BE2C (cell line): Measurements from ENCODE around the gene CADPS2.

Experiments used
- DNase-seq: peaks from one replicate; pipeline ENCODE4 v3.0.0-alpha.2; 2020
- H3K27me3 ChIP-seq: fragments of 250-450 bp; sonication (Bioruptor Pico); 2 replicates; pipeline ENCODE4 v1.5.1; 2020; ENCODE audit warnings: mild to moderate bottlenecking
- H3K36me3 ChIP-seq: fragments of 250-450 bp; sonication (Bioruptor Pico); 2 replicates; pipeline ENCODE4 v1.5.1; 2020; ENCODE audit warnings: mild to moderate bottlenecking
- H3K4me1 ChIP-seq: fragments of 250-450 bp; sonication (Bioruptor Pico); 2 replicates; pipeline ENCODE4 v1.5.1; 2020
- H3K4me3 ChIP-seq: 2 replicates; pipeline ENCODE4 v1.5.1; 2011; ENCODE audit warnings: low read depth, low read length
- H3K9me3 ChIP-seq: fragments of 250-450 bp; sonication (Bioruptor Pico); 2 replicates; pipeline ENCODE4 v1.5.1; 2020
- TF ChIP-seq, protein P1 (sequence below): IDR thresholded peaks from 2 replicates; pipeline ENCODE4 v1.5.1; 2012; ENCODE audit warnings: mild to moderate bottlenecking, low read depth, low read length

The CADPS2 gene

DNA sequence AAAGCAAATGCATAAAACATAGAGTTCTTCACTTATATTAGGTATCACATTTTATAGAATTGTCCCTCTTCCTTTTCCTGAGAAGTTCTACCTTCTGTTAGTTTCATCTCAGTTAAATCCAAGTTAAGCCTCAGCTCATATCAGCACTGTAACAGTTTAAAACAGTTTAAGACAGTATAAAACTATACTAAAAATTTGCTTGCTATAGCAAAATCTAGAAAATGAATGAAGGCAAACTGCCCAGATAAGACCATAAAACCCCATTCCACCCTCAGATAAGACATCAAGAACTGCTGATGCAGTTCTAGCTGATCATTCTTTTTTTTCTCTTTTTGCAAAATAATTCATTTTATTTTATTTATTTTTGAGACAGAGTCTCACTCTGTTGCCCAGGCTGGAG is 364.5 kb downstream of the CADPS2 start:
- H3K27me3 ChIP-seq, result no peaks in the 10 kb centered on the region
- H3K36me3 ChIP-seq, result no peaks in the 10 kb centered on the region
- no peaks in the 10 kb centered on the region for H3K4me1 ChIP-seq
- no peaks in the 10 kb centered on the region for H3K9me3 ChIP-seq
- TF ChIP-seq, protein P1, sequence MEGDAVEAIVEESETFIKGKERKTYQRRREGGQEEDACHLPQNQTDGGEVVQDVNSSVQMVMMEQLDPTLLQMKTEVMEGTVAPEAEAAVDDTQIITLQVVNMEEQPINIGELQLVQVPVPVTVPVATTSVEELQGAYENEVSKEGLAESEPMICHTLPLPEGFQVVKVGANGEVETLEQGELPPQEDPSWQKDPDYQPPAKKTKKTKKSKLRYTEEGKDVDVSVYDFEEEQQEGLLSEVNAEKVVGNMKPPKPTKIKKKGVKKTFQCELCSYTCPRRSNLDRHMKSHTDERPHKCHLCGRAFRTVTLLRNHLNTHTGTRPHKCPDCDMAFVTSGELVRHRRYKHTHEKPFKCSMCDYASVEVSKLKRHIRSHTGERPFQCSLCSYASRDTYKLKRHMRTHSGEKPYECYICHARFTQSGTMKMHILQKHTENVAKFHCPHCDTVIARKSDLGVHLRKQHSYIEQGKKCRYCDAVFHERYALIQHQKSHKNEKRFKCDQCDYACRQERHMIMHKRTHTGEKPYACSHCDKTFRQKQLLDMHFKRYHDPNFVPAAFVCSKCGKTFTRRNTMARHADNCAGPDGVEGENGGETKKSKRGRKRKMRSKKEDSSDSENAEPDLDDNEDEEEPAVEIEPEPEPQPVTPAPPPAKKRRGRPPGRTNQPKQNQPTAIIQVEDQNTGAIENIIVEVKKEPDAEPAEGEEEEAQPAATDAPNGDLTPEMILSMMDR, result no peak
- DNase-seq, result no peak
- H3K4me3 ChIP-seq, result no peak overlapping the region

DNA sequence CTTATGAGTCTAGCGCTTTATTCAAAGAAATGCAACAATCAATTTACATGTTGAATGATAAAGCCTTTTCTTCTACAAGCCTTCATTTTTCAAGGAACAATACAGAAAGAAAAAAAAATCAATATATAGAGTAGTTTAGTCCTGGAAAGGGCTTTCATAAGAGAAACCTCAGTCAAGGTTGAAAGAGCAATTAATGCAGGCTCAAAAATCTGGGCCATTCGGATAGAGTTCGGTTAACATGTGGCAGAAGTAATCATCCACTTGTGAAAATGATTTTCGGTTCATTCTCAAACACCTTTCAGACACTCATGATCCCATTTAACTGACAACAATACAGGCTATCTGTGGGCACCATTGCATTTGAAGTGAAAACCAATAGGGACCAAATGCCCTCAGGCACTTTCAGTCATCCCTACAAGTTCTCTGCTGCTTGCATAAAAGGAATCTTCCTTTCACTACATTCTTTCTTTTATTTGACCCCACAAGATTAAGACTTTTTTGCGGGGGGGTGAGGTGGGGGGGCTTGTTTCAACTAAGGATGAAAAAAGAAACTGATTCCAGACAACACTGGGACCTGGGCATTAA is 365.2 kb downstream of the CADPS2 start:
- H3K4me1 ChIP-seq, result no peaks in the 10 kb centered on the region
- H3K9me3 ChIP-seq, result no peaks in the 10 kb centered on the region
- TF ChIP-seq, protein P1, result no peak
- H3K4me3 ChIP-seq, result no peak overlapping the region
- no peaks in the 10 kb centered on the region for H3K36me3 ChIP-seq
- no peak for DNase-seq
- H3K27me3 ChIP-seq, result no peaks in the 10 kb centered on the region

DNA sequence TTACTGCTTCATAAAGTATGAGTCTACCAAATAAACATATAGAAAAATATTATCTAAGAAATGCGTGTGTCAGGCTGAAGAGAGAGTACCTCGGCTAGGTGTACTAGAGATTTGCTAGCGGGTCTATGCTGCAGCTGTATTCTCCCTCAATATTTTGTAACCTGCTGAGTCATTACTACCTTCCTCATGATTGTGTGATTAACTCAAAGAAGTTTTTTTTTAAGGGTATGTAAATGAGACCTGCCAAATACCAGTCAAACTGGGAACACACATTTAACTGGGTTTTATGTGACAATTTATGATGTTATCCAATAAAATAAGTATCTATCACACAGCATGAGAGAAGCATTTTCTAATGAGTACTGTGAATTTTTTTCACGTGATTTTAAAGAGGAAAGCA is 367.8 kb downstream of the CADPS2 start:
- no peak overlapping the region for H3K4me3 ChIP-seq
- H3K4me1 ChIP-seq, result no peaks in the 10 kb centered on the region
- TF ChIP-seq, protein P1, result no peak

DNA sequence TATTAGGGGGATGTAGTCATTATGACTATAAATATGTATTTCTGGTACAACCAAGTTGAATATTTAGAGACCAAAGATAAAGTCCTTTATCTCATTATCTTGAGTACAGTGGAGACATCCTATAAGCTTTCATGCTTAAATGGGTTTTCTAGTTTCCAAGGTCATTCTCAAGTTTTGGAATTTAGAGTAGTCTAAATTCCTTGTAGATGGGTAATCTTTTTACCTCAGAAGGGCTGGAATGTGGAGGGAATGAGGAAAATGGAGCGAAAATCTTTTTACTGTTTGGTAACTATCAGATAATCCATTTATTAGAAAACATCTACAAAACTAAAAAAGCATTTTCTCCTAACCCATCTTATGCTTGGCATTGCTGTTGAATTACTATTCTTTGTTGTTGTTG is 368.7 kb downstream of the CADPS2 start:
- H3K4me1 ChIP-seq, result no peaks in the 10 kb centered on the region

More for the DNA sequence above, 367.8 kb downstream of the CADPS2 start:
- Histone ChIP-seq H3K36me3 (no peaks in the 10 kb centered on the region), H3K27me3 (no peaks in the 10 kb centered on the region), H3K9me3 (no peaks in the 10 kb centered on the region)
- no peak for DNase-seq

DNA sequence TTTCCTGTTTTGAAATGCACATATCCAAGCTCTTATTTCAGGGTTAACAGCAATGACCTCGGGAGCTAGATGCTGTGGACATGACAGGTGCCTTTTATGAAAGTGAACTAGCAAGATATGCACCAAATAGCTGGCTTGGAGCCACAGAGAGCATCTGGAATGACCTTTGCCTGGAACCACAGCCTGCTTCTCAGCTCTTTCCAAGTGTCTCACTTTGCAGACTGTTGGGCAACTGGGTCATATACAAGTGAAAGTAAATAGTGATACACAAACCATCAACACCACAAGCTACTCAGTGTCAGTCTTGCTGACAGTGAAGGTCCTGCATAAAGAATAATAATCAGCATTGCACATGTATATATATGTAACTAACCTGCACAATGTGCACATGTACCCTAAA is 370.9 kb downstream of the CADPS2 start:
- H3K4me3 ChIP-seq, result no peak overlapping the region
- no peak for DNase-seq
- H3K27me3 ChIP-seq, result no peaks in the 10 kb centered on the region
- H3K9me3 ChIP-seq, result no peaks in the 10 kb centered on the region
- no peaks in the 10 kb centered on the region for H3K4me1 ChIP-seq
- H3K36me3 ChIP-seq, result no peaks in the 10 kb centered on the region
- TF ChIP-seq, protein P1, result no peak

More for the DNA sequence above, 368.7 kb downstream of the CADPS2 start:
- DNase-seq, result no peak
- TF ChIP-seq, protein P1, result no peak
- Histone ChIP-seq H3K9me3 (no peaks in the 10 kb centered on the region), H3K27me3 (no peaks in the 10 kb centered on the region), H3K36me3 (no peaks in the 10 kb centered on the region), H3K4me3 (no peak overlapping the region)

DNA sequence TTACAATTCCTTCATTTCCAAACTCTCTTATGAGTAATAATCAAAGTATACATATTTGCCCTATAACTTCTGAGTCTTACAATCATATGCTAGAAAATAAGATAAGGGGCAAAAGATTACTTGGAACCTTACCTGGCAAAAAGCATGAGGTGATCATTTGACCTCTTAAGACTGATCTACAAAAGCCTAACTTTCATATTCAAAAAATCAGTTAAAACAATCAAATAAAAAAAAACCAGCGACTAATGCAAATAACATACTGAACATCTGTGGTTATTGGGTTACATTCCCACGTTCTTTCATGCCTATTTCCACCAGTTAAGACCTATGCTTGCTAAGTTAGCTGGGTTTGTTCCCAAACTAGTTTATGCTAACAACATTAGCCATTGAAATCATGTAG is 375.0 kb downstream of the CADPS2 start:
- no peak overlapping the region for H3K4me3 ChIP-seq
- H3K9me3 ChIP-seq, result no peaks in the 10 kb centered on the region
- DNase-seq, result no peak
- no peaks in the 10 kb centered on the region for H3K27me3 ChIP-seq
- TF ChIP-seq, protein P1, result no peak
- H3K4me1 ChIP-seq, result no peaks in the 10 kb centered on the region
- H3K36me3 ChIP-seq, result no peaks in the 10 kb centered on the region
